SK-N-MC (cell line): Measurements from ENCODE around the gene FBF1.

Experiments used
- DNase-seq: peaks from one replicate; pipeline ENCODE4 v3.0.0-alpha.2; 2011; ENCODE audit warnings: low read depth, low spot score
- H3K27ac ChIP-seq: fragments of 200-600 bp; sonication (generic); 2 replicates; pipeline ENCODE4 v1.5.1; 2016; ENCODE audit warnings: mixed run types
- H3K36me3 ChIP-seq: fragments of 200-600 bp; sonication (generic); 2 replicates; pipeline ENCODE4 v1.6.1; 2017; ENCODE audit warnings: antibody characterized with exemption, low read length, mixed read lengths; ENCODE audit not compliant: insufficient read depth
- H3K4me3 ChIP-seq: fragments of 200-600 bp; sonication (generic); 2 replicates; pipeline ENCODE4 v1.5.1; 2016
- H3K9ac ChIP-seq: fragments of 200-600 bp; sonication (generic); 2 replicates; pipeline ENCODE4 v1.8.0; 2017; ENCODE audit warnings: mixed run types, mixed read lengths; ENCODE audit not compliant: insufficient read length
- H3K9me3 ChIP-seq: fragments of 200-600 bp; sonication (generic); 2 replicates; pipeline ENCODE4 v1.6.1; 2017; ENCODE audit warnings: low read depth, mild to moderate bottlenecking, antibody characterized with exemption, low read length, moderate library complexity, mixed read lengths
- EZH2 ChIP-seq: fragments of 200-600 bp; sonication (generic); IDR thresholded peaks from one replicate; pipeline ENCODE4 v1.6.1; 2017; ENCODE audit warnings: antibody characterized with exemption
- FOXP2 ChIP-seq: optimal IDR thresholded peaks from 2 replicates; pipeline ENCODE3; 2011; ENCODE audit warnings: mild to moderate bottlenecking, moderate library complexity; ENCODE audit not compliant: insufficient read depth; ENCODE audit errors: extremely low read length, control extremely low read depth
- POLR2AphosphoS5 ChIP-seq: IDR thresholded peaks from 2 replicates; pipeline ENCODE4 v1.6.1; 2012; ENCODE audit warnings: mild to moderate bottlenecking, low read depth, low read length, borderline replicate concordance

FBF1 gene, protein sequence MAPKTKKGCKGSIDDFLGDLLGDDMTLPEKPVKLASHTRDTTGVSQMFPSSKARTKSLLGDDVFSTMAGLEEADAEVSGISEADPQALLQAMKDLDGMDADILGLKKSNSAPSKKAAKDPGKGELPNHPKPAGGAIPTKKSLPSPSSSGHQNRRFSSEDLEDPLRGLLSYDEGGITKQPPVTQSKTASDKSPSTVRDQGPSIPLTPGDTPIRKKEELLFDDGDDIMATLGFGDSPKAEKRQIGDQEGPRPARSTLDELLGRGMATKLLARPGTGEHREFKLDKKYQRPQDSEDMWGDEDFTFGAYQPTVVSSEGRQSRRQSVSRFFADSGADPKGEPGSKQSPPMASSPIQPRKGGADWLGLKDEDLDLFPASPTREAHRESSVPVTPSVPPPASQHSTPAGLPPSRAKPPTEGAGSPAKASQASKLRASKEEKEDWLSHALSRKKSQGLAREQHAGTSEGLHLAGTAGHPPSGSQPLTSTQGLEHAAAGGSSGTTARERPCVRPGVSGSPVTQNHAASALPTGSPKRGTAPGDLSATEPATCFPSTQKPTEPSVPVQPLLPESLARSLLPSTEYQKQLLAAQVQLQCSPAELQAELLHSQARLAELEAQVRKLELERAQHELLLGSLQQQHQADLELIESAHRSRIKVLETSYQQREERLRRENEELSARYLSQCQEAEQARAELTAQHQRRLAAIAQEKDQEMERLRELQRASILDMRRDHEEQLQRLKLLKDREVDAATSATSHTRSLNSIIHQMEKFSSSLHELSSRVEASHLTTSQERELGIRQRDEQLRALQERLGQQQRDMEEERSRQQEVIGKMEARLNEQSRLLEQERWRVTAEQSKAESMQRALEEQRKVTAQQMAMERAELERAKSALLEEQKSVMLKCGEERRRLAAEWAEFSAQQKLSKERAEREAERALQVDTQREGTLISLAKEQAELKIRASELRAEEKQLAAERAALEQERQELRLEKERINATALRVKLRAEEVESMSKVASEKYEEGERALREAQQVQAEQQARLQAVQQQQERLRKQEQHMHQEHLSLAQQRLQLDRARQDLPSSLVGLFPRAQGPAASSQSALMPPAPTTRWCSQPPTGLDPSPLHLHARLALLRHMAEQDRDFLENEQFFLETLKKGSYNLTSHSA

GRCh38 chr17:75940727-75941441 lies at the start of gene FBF1:
TSS of gene FBF1 (minus strand) at chr17:75941042. CDS start at chr17:75938149, 2,893 bp downstream.
- Histone ChIP-seq H3K4me3 (peak within 1 kb of the TSS; percentile 94), H3K9ac (peak within 1 kb of the TSS; percentile 94), H3K36me3 (peaks cover 4% of the 10 kb centered on the region), H3K27ac (peak within 1 kb of the TSS; percentile 39; the same call in 1 of the 2 replicates), H3K9me3 (no peaks in the 10 kb centered on the region)
- peak; percentile 96 for TF ChIP-seq POLR2AphosphoS5
- no peak for TF ChIP-seq EZH2
- peak; percentile 34 for DNase-seq

DNA sequence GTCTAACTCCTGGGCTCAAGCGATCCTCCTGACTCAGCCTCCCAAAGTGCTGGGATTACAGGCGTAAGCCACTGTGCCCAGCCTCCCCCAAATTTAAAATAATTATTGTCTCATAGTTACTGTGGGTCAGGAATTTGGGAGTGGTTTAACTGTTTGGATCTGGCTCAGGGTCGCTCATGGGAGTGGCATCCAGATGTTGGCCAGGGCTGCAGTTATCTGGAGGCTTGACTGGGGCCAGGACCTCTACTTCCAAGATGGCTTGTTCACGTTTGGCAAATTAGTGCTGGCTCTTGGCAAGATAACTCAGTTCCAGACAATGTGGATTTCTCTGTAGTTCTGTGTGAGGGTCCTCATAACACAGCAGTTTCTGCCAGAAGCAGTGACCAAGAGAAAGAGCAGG lies 46.2 kb upstream of the FBF1 start:
- no peak overlapping the region for H3K4me3 ChIP-seq
- no peaks in the 10 kb centered on the region; the same call in 1 of the 2 replicates for H3K36me3 ChIP-seq
- H3K27ac ChIP-seq, result no peak overlapping the region
- H3K9ac ChIP-seq, result no peak overlapping the region
- H3K9me3 ChIP-seq, result no peaks in the 10 kb centered on the region
- DNase-seq, result no peak
- TF ChIP-seq EZH2, result no peak
- TF ChIP-seq POLR2AphosphoS5, result no peak
- no peak for TF ChIP-seq FOXP2

DNA sequence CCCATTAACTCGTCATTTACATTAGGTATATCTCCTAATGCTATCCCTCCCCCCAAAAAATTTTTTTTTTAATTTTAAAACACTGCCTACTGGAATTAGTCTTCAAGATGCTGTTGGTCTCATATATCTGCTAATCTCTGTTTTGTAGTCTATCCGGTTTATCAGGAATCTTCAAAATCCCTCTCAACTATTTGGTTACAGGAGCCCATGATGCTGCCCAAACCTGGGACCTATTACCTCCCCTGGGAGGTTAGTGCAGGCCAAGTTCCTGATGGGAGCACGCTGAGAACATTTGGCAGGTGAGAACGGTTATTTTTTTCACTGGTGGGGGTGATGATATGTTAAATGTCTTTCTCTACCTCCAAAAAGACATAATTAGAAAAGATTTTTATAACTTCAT lies 45.1 kb upstream of the FBF1 start:
- no peaks in the 10 kb centered on the region for H3K36me3 ChIP-seq
- no peak for DNase-seq
- no peak overlapping the region for H3K9ac ChIP-seq
- H3K27ac ChIP-seq, result no peak overlapping the region
- H3K9me3 ChIP-seq, result no peaks in the 10 kb centered on the region
- H3K4me3 ChIP-seq, result no peak overlapping the region
- TF ChIP-seq EZH2, result no peak
- no peak for TF ChIP-seq FOXP2
- no peak for TF ChIP-seq POLR2AphosphoS5

- Histone ChIP-seq H3K4me3 (no peak overlapping the region), H3K27ac (peak overlapping the region; percentile 12; the same call in 1 of the 2 replicates), H3K9ac (no peak overlapping the region), H3K36me3 (no peaks in the 10 kb centered on the region), H3K9me3 (no peaks in the 10 kb centered on the region)
- no peak for DNase-seq
- TF ChIP-seq EZH2, result no peak
These were observed 42.8 kb upstream of the FBF1 start for GRCh38 chr17:75983501-75984181.

- H3K9ac ChIP-seq, result no peak overlapping the region
- H3K4me3 ChIP-seq, result no peak overlapping the region
- no peaks in the 10 kb centered on the region for H3K9me3 ChIP-seq
- no peaks in the 10 kb centered on the region for H3K36me3 ChIP-seq
- TF ChIP-seq POLR2AphosphoS5 (no peak), EZH2 (no peak)
- DNase-seq, result no peak
- H3K27ac ChIP-seq, result peak overlapping the region; percentile 88
These were observed 40.3 kb upstream of the FBF1 start for GRCh38 chr17:75981019-75981615.

GRCh38 chr17:75980188-75981018 lies 39.6 kb upstream of the FBF1 start:
- no peak for TF ChIP-seq FOXP2
- TF ChIP-seq POLR2AphosphoS5, result no peak
- TF ChIP-seq EZH2, result no peak
- Histone ChIP-seq H3K27ac (peak overlapping the region; percentile 90), H3K9me3 (no peaks in the 10 kb centered on the region), H3K4me3 (peak overlapping the region; percentile 94), H3K36me3 (no peaks in the 10 kb centered on the region), H3K9ac (peak overlapping the region; percentile 87)
- no peak for DNase-seq
